ENCODE data around the gene FRMD5. TPM values are rescaled to one million over a fixed set of nuclear protein-coding genes. Genes with fewer than 3 reads are reported as not detected.

Gene FRMD5
- total and polyA plus RNA-seq, 2 experiments from 2014 or later = 5.9 to 10.1 TPM

- TF ChIP-seq ZNF462 (CRISPR knock-in tag; IDR thresholded peaks at IDR 0.05) = no peak
Observed at GRCh38 chr15:43873651-43874050, 321.4 kb downstream of the FRMD5 start (continued).

GRCh38 chr15:43872416-43873020 is 322.6 kb downstream of the FRMD5 start:
- Histone ChIP-seq H3K27me3 (ENCODE audit: insufficient read depth) (no peaks in the 10 kb centered on the region), H3K4me3 (no peak overlapping the region), H3F3A (replicated peaks; ENCODE audit: low read depth) (no peaks in the 10 kb centered on the region), H2AFZ (no peak overlapping the region), H3K4me2 (no peak overlapping the region), H4K20me1 (replicated peaks; ENCODE audit: insufficient read depth) (no peaks in the 10 kb centered on the region), H3K79me2 (replicated peaks; ENCODE audit: insufficient read depth) (no peaks in the 10 kb centered on the region), H3K36me3 (ENCODE audit: insufficient read depth) (no peaks in the 10 kb centered on the region; the same call in 1 of the 2 replicates), H3K9me2 (ENCODE audit: insufficient read depth) (no peaks in the 10 kb centered on the region), H3K27ac (ENCODE audit: low read depth) (no peak overlapping the region), H3K4me1 (ENCODE audit: insufficient read depth) (no peaks in the 10 kb centered on the region)
- TF ChIP-seq ZNF462 (CRISPR knock-in tag; IDR thresholded peaks at IDR 0.05) (no peak), CTCF (conservative IDR thresholded peaks at IDR 0.05; ENCODE audit: low read depth in 2 of 2) (peak; percentile 81 to 86)
- ATAC-seq (peak; percentile 97), DNase-seq (ENCODE audit: low spot score) (peak; percentile 92)
- Mint-ChIP-seq H3K27ac (no peak overlapping the region), H3K27me3 (ENCODE audit: insufficient read depth, low read depth, poor library complexity) (peaks cover 2% of the 10 kb centered on the region), H3K4me3 (no peak overlapping the region), H3K36me3 (ENCODE audit: low read depth) (peaks cover 7% of the 10 kb centered on the region; the same call in 1 of the 3 replicates), H3K9me3 (no peaks in the 10 kb centered on the region), H3K4me1 (no peaks in the 10 kb centered on the region)

Data from GM23338 (cell line).